Mesodermal cell (in vitro differentiated cells): ENCODE data around the gene NLK.
"Not testable (repeated sequence)": the region's sequence is repeated elsewhere in the genome, so short reads cannot be mapped to it uniquely, and the experiment has no call there.

Experiments
- H3K27ac ChIP-seq: 2 replicates; pipeline ENCODE4 v1.7.0; 2013; ENCODE audit warnings: mild to moderate bottlenecking, low read depth, low read length, moderate library complexity; ENCODE audit not compliant: severe bottlenecking
- H3K36me3 ChIP-seq: 2 replicates; pipeline ENCODE4 v1.7.1; 2013; ENCODE audit warnings: mild to moderate bottlenecking, low read length, moderate library complexity; ENCODE audit not compliant: control insufficient read depth, insufficient read depth
- H3K4me1 ChIP-seq: one replicate; pipeline ENCODE4 v1.7.1; 2013; ENCODE audit warnings: mild to moderate bottlenecking, low read length; ENCODE audit not compliant: insufficient read depth, control insufficient read depth, poor library complexity, severe bottlenecking
- H3K4me3 ChIP-seq: 2 replicates; pipeline ENCODE4 v1.7.0; 2013; ENCODE audit warnings: low read length, control low read depth, mild to moderate bottlenecking; ENCODE audit not compliant: insufficient read depth, poor library complexity, severe bottlenecking; ENCODE audit errors: extremely low read depth
- H3K9me3 ChIP-seq: 2 replicates; pipeline ENCODE4 v1.7.1; 2013; ENCODE audit warnings: mild to moderate bottlenecking, low read length, moderate library complexity; ENCODE audit not compliant: control insufficient read depth
- WGBS, 2 experiments: methylation state at CpG; one replicate each; pipeline ENCODE4 v1.1.5; 2013; ENCODE audit warnings: missing lambda C conversion rate in 2 of 2; ENCODE audit not compliant: insufficient coverage in 2 of 2; 5-methylcytosine and 5-hydroxymethylcytosine counted together

NLK gene

DNA sequence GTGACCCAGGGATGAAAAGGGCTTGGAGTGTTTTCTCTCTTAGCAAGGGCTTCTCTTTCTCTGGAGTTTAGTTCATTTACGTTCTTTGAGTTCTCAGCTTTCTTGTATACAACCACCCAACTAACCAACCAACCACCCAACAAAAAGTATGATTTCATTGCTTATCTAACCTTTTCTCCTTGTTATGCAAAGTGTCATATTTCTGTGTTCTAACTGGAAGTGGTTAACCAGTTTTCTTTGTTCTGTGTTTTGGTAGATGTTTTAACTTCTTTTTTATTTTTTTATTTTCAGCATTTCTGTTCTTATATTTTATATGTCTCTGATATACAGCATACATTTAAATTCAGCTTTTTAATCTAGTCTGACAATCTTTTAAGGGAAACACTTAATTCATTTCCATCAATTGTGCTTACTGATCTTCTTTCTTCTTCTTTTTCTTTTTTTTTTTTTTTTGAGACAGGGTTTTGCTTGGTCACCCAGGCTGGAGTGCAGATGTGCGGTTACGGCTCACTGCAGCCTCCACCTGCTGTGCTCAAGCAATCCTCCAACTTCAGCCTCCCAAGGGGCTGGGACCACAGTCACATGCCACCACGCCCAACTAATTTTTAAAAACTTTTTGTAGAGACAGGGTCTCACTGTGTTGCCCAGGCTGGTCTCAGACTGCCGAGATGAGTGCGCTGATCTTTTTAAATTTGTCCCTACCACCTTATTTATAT lies 29.6 kb downstream of the NLK start:
- Histone ChIP-seq H3K27ac (no peak overlapping the region), H3K4me1 (no peaks in the 10 kb centered on the region), H3K9me3 (peaks cover 8% of the 10 kb centered on the region), H3K36me3 (peaks cover 7% of the 10 kb centered on the region), H3K4me3 (no peak overlapping the region)
- WGBS, 2 experiments, result 90 to 91% methylated on average over 2 to 3 of the region's 6 CpGs

DNA sequence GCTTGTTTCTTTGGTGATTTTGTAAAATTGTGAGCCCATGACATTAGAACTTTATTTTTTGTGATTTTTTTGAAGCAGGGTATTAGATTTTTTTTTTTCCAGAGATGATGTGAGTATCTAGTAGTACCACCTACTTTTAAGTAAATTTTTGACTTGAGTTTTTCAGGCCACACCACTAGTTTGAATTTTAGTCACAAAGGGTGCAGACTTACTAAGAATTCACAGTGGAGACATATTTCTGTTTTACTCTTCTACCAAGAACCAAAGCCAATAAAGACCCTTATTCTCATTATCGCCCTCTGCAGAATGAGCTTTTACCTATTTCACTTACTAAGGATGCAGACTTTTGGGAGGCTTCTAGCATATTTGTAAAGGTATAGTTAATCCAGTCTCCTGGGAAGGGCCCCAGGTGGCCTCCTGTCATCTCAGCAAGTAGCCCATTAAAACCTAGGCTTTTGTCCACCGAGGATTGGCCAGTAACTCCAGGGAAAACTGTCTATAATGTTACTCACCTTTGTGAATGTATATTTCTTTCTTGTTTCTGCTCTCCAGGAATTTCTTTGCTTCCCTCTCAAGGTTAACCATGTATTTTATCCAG lies 30.6 kb downstream of the NLK start:
- Histone ChIP-seq H3K36me3 (peaks cover 7% of the 10 kb centered on the region), H3K4me3 (no peak overlapping the region), H3K9me3 (peaks cover 8% of the 10 kb centered on the region), H3K4me1 (no peaks in the 10 kb centered on the region), H3K27ac (no peak overlapping the region)
- WGBS, 2 experiments, result no CpG with 5 or more reads among the region's 2 CpGs

DNA sequence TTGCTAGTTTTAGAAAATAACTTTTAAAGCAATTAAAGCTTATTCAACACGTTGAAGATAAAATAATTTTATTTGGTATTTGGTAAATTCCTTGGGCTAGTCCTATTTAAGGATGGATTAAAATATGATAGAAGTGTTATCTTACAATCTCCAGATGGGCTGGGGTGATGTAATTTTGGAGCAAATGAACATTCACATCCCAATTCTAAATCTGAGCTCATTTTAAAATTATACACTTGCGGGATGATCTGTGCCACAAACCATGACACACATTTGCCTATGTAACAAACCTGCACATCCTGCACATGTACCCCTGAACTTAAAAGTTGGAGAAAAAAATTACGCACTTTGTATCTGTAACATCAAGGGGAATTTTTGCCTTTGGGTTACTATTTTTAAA lies 31.5 kb downstream of the NLK start:
- Histone ChIP-seq H3K4me1 (no peaks in the 10 kb centered on the region), H3K4me3 (no peak overlapping the region), H3K27ac (no peak overlapping the region), H3K36me3 (peaks cover 2% of the 10 kb centered on the region), H3K9me3 (peaks cover 8% of the 10 kb centered on the region)
- WGBS, 2 experiments, result 100% methylated on average over 1 of the region's 3 CpGs; no CpG with 5 or more reads in 1 of the 2 experiments

DNA sequence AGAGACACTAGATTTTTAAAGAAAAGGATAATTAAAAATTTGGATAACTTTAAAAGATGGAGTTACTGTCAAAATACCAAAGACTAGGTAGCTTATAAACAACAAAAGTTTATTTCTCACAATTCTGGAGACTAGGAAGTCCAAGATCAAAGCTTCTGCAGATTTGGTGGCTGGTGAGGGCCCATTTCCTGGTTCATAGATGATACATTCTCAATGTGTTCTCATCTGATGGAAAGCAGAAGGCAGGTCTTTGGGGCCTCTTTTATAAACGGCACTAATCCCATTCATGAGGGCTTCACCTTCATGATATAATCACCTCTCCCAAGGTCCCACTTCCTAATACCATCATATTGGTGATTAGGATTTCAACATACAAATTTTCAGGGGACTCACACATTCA lies 33.7 kb downstream of the NLK start:
- Histone ChIP-seq H3K4me3 (no peak overlapping the region), H3K36me3 (no peaks in the 10 kb centered on the region), H3K9me3 (peaks cover 3% of the 10 kb centered on the region), H3K27ac (no peak overlapping the region), H3K4me1 (no peaks in the 10 kb centered on the region)
- no CpG with 5 or more reads among the region's 1 CpG for WGBS, 2 experiments

DNA sequence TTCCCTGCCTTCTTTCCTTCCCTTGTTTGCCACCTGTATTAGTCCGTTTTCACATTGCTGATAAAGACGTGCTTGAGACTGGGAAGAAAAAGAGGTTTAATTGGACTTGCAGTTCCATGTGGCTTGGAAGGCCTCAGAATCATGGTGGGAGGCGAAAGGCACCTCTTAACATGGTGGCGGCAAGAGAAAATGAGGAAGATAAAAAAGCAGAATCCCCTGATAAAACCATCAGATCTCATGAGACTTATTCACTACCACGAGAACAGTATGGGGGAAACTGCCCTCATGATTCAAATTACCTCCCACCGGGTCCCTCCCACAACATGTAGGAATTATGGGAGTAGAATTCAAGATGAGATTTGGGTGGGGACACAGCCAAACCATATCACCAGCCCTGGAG lies 34.7 kb downstream of the NLK start:
- 80 to 100% methylated on average over 1 to 2 of the region's 6 CpGs for WGBS, 2 experiments
- not testable (repeated sequence) for H3K4me3 ChIP-seq, H3K4me1 ChIP-seq, H3K27ac ChIP-seq, H3K9me3 ChIP-seq, H3K36me3 ChIP-seq

DNA sequence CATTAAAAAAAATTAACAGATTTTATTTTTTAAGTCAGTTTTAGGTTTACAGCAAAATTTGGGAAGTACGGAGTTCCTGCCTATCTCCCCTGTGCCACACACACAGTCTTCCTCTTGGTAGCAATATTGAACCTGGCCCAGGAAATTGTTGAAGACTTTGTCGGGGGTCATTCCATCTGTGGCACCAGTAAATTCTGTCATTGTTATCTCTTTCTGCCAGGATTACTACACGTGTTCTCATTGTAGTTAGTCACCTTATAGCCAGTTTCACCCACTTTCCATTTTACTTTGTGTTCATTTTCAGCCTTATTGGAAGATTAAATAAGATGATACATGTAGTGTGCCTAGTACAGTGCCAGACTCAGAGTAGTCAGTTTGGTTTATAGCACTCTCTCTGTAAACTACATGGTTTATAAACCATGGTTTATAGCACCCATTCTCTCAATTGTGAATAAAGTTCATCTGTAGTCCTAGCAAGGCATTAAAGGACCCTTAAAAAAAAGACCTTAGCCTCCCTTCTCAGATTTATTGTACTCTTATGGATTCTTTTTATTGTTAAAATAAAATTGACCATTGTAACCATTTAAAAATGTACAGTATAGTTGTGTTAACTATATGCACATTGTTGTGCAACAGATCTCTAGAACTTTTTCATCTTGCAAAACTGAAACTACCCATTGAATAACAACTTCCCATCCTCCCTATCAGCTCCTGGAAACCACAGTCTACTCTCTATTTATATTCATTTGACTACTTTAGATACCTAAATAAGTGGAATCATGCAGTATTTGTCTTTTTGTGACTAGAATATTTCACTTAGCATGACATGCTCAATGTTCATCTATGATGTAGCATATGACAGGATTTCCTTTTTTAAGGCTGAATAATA lies 36.1 kb downstream of the NLK start:
- no peaks in the 10 kb centered on the region for H3K9me3 ChIP-seq
- H3K4me3 ChIP-seq, result no peak overlapping the region
- H3K36me3 ChIP-seq, result no peaks in the 10 kb centered on the region
- no peaks in the 10 kb centered on the region for H3K4me1 ChIP-seq
- 85 to 94% methylated on average over 2 of the region's 3 CpGs for WGBS, 2 experiments
- no peak overlapping the region for H3K27ac ChIP-seq

DNA sequence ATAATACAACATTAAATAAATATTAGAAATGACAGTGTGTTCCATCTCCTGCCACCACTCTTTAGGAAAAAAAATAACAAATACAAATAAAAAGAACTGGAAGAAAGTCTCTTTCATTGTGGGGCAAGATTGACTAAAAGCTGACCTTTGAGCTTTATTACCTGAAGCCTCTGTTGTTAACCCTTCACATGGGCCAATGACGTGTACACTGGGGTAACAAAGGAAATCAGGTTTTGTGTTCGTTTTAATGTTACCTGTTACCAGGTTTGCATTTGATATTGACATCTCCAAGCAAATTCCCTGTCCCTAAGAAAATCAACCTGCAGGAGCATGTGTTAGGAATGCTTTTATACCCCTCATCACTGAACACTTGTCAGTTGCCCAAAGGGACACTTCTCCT lies 39.0 kb downstream of the NLK start:
- H3K27ac ChIP-seq, result no peak overlapping the region
- no peaks in the 10 kb centered on the region for H3K4me1 ChIP-seq
- no peaks in the 10 kb centered on the region for H3K36me3 ChIP-seq
- no peaks in the 10 kb centered on the region for H3K9me3 ChIP-seq
- no peak overlapping the region for H3K4me3 ChIP-seq
- 100% methylated on average over 1 of the region's 2 CpGs; no CpG with 5 or more reads in 1 of the 2 experiments for WGBS, 2 experiments

DNA sequence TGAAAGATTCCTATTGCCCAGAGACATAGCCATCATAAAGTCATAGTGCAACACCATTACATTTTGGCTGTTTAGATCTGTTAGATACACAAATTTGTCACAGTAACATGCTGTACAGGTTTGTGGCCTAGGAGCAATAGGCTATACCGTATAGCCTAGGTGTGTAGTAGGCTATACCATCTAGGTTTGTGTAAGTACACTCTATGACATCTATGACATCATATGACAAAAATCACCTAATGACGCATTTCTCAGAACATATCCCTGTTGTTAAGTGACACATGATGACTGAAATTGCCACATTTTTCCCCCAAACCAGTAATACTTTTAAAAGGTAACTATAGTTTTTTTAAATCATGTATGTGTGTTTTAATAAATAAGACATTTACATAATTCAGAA lies 43.3 kb downstream of the NLK start:
- no peak overlapping the region for H3K27ac ChIP-seq
- WGBS, 2 experiments, result no CpG with 5 or more reads among the region's 2 CpGs
- H3K36me3 ChIP-seq, result no peaks in the 10 kb centered on the region
- no peaks in the 10 kb centered on the region for H3K4me1 ChIP-seq
- no peaks in the 10 kb centered on the region for H3K9me3 ChIP-seq
- H3K4me3 ChIP-seq, result no peak overlapping the region

DNA sequence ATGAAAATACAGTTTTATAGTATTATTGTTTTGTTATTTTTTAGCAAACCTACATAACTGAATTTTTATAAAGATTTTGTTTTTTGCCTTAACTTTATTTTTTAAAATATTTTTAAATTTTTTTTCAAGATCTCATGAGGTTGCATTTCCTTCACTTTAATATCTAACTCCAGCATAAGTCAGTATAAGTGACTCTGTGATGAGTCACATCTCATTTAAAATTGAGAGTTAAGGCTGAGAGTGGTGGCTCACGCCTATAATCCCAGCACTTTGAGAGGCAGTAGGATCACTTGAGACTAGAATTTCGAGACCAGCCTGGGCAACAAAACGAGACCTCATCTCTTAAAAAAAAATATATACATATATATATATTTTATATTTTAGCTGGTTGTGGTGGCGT lies 44.0 kb downstream of the NLK start:
- WGBS, 2 experiments, result 100% methylated on average over 1 of the region's 4 CpGs; no CpG with 5 or more reads in 1 of the 2 experiments
- Histone ChIP-seq H3K4me3 (no peak overlapping the region), H3K27ac (no peak overlapping the region), H3K9me3 (no peaks in the 10 kb centered on the region), H3K4me1 (no peaks in the 10 kb centered on the region), H3K36me3 (no peaks in the 10 kb centered on the region)

DNA sequence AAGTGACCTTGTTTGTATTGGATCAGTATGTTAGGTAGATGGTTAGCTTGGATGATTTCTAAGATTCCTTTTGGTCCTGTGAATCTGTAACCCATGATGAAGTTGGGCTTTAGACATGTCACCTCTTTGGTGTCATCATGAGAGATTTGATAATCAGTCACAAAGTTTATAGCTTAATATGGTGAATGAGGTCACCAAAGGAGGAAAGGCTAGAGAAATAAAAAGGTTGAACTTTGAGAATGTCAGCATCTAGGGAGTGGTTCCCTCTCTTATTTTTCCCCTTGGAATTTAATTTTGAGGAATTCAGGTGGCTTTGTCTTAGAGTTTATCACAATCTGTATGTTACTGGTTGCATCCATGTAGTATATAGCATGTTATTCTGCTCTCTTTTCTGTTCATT lies 45.3 kb downstream of the NLK start:
- Histone ChIP-seq H3K4me1 (no peaks in the 10 kb centered on the region), H3K36me3 (no peaks in the 10 kb centered on the region), H3K4me3 (no peak overlapping the region), H3K9me3 (no peaks in the 10 kb centered on the region), H3K27ac (no peak overlapping the region)

DNA sequence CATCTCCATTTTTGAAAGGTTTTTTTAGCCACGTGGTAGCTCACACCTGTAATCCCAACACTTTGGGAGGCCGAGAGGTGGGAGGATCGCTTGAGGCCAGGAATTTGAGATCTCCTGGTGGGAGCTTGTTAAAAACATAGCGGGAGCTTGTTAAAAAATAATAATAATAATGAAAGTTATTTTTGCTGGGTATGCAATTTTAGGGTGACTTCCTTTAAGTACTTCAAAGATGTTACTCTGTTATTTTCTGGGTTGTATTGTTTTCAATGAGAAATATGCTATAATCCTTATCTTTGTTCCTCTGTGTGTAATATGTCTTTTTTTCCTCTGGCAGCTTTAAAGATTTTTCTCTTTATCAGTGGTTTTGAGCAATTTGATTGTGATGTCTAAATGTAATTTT lies 48.1 kb downstream of the NLK start:
- Histone ChIP-seq H3K9me3 (no peaks in the 10 kb centered on the region), H3K36me3 (no peaks in the 10 kb centered on the region), H3K4me3 (no peak overlapping the region), H3K27ac (no peak overlapping the region), H3K4me1 (no peaks in the 10 kb centered on the region)
- 79 to 100% methylated on average over 1 to 3 of the region's 4 CpGs for WGBS, 2 experiments
